ENCODE results near the gene KLHL26. TPM values are rescaled to one million over a fixed set of nuclear protein-coding genes. Genes with fewer than 3 reads are reported as not detected.

Gene KLHL26
- total and polyA plus RNA-seq, 9 of the 15 experiments (the other 6 are each of a cell fraction or from before 2014, with no cell fraction given) = 0.13 to 13.3 (median 1.4) TPM

GRCh38 chr19:18713550-18714117, 76.8 kb downstream of the KLHL26 start:
- H3K4me3 ChIP-seq = no peak overlapping the region
- 79% methylated on average over 18 of the region's 18 CpGs for WGBS (ENCODE audit: insufficient coverage, low coverage, missing lambda C conversion rate)
- CTCF ChIA-PET (ENCODE audit: low intra/inter-chr PET ratio) = no interaction called here
- H3K9me1 ChIP-seq (ENCODE audit: control insufficient read depth, insufficient read depth, low read length) = peaks cover 2% of the 10 kb centered on the region
- TF ChIP-seq ESRRA (IDR thresholded peaks at IDR 0.05; ENCODE audit: borderline replicate concordance, low read depth) = no peak
- TF ChIP-seq EZH2 (IDR thresholded peaks at IDR 0.05; ENCODE audit: borderline replicate concordance, low read depth, low read length) = no peak
- no peak for TF ChIP-seq ETV6 (IDR thresholded peaks at IDR 0.05; ENCODE audit: borderline replicate concordance in 1 of 2, low read depth in 2 of 2, low read length in 1 of 2)
- no peak for TF ChIP-seq ETV6 (CRISPR knock-in tag; IDR thresholded peaks at IDR 0.05; ENCODE audit: borderline replicate concordance)
- TF ChIP-seq AFF4 (CRISPR knock-in tag; IDR thresholded peaks at IDR 0.05) = no peak
- TF ChIP-seq ZNF778 (CRISPR knock-in tag; IDR thresholded peaks at IDR 0.05) = no peak
- POLR2A ChIA-PET = interaction anchor here (0.6 kb wide), 2 partner anchors 10 to 22 kb away, joined by 3 read pairs; no protein-coding TSS in a partner anchor
- BruUV-seq (replicated peaks) = no TSS peak
- peaks cover 22% of the 10 kb centered on the region for H4K20me1 ChIP-seq (replicated peaks; ENCODE audit: control insufficient read depth, insufficient read depth, low read length)
- in situ Hi-C loops (cut with MboI) (no loop called here), intact Hi-C loops (cut with micrococcal nuclease) (no loop called here)
- ATAC-seq (no peak), FAIRE-seq (no peak), DNase-seq (ENCODE audit: extremely low read depth in 1 of 4, low spot score in 3 of 4) (no peak)
- H2AFZ ChIP-seq (ENCODE audit: low read depth, low read length) = no peak overlapping the region
- no peak overlapping the region for H3K4me2 ChIP-seq (ENCODE audit: insufficient read depth, low read length)
- H3K9ac ChIP-seq (ENCODE audit: insufficient read depth in 1 of 2, low read depth in 2 of 2, low read length in 2 of 2) = no peak overlapping the region
- no peaks in the 10 kb centered on the region for H3K79me2 ChIP-seq (ENCODE audit: control insufficient read depth, insufficient read depth, low read length)
- no peaks in the 10 kb centered on the region for H3K27me3 ChIP-seq (ENCODE audit: control insufficient read depth in 2 of 2, insufficient read depth in 2 of 2, low read length in 2 of 2)
- H3K4me1 ChIP-seq (replicated peaks in 1 of 2; ENCODE audit: control insufficient read depth in 2 of 2, insufficient read depth in 2 of 2, low read length in 2 of 2) = peaks cover 0 to 38% of the 10 kb centered on the region in 2 experiments; a peak in 2 of 5 replicates
- H3K36me3 ChIP-seq (ENCODE audit: control insufficient read depth, insufficient read depth, low read length) = no peaks in the 10 kb centered on the region
- H3K9me3 ChIP-seq (replicated peaks; ENCODE audit: control insufficient read depth, insufficient read depth, low read depth, low read length) = no peaks in the 10 kb centered on the region
- H3K27ac ChIP-seq (ENCODE audit: extremely low read depth, low read depth, low read length) = no peak overlapping the region
